K562 (cell line): Measurements from ENCODE around the gene SYT6. TPM values are rescaled to one million over a fixed set of nuclear protein-coding genes. Genes with fewer than 3 reads are reported as not detected.

ENCODE experiments used
- ATAC-seq: fragments of 200-7000 bp; cut with Tn5 transposase; 3 replicates; pipeline ENCODE4 v1.9.1; 2020; ENCODE audit warnings: moderate library complexity
- BruUV-seq: library from RNA; stranded (reverse); fragments of 400-500 nt; replicated peaks from 2 replicates; lab custom pipeline; 2021; lab: Mats Ljungman, UMichigan
- CTCF ChIA-PET: fragments of 300-600 bp; formaldehyde crosslinking; extraction: SDS; loops from one replicate; lab custom pipeline; 2021; ENCODE audit warnings: low intra/inter-chr PET ratio; lab: Yijun Ruan, JAX
- POLR2A ChIA-PET: fragments of 300-600, 350-650 bp; sonication (Branson Sonifier 250); formaldehyde crosslinking; extraction: SDS; loops from one replicate; lab custom pipeline; 2021; ENCODE audit warnings: antibody characterized with exemption, inconsistent platforms; lab: Yijun Ruan, JAX
- DNase-seq, 4 experiments: peaks; one replicate each; pipeline versions ENCODE4 v3.0.0 to v3.0.0-alpha.2; 2011 to 2018; ENCODE audit warnings: low spot score in 3 of 4, mixed read lengths in 3 of 4; ENCODE audit errors: extremely low read depth in 1 of 4
- FAIRE-seq: peaks from 2 replicates; lab custom pipeline; 2011; peaks lifted over from hg19 to GRCh38; lab: Jason Lieb, UNC
- H2AFZ ChIP-seq: 2 replicates; pipeline ENCODE4 v1.6.0; 2011; ENCODE audit warnings: low read depth, low read length, control low read depth, inconsistent platforms
- H3K27ac ChIP-seq: fragments of 200-600 bp; 3 replicates; pipeline ENCODE4 v1.8.0; 2011; ENCODE audit warnings: low read depth, mild to moderate bottlenecking, control low read depth, inconsistent platforms, low read length, moderate library complexity, mixed read lengths; ENCODE audit errors: extremely low read depth
- H3K27me3 ChIP-seq, 2 experiments: fragments of 300-600 bp in 1 of 2; 2 replicates in 1 of 2; 3 replicates in 1 of 2; pipeline versions ENCODE4 v1.6.0 to v1.8.0; 2011; ENCODE audit warnings: inconsistent platforms in 2 of 2, low read length in 2 of 2, mild to moderate bottlenecking in 1 of 2, mixed read lengths in 1 of 2, moderate library complexity in 1 of 2; ENCODE audit not compliant: control insufficient read depth in 2 of 2, insufficient read depth in 2 of 2
- H3K36me3 ChIP-seq: fragments of 300-600 bp; 3 replicates; pipeline ENCODE4 v1.8.0; 2011; ENCODE audit warnings: mild to moderate bottlenecking, low read length, inconsistent platforms; ENCODE audit not compliant: control insufficient read depth, insufficient read depth
- H3K4me1 ChIP-seq, 2 experiments: fragments of 200-600 bp in 1 of 2; replicated peaks in 1 of 2; 2 replicates in 1 of 2; 3 replicates in 1 of 2; pipeline versions ENCODE4 v1.5.1 to v1.8.0; 2011; ENCODE audit warnings: inconsistent platforms in 2 of 2, low read length in 2 of 2, mild to moderate bottlenecking in 1 of 2, mixed read lengths in 1 of 2, moderate library complexity in 1 of 2; ENCODE audit not compliant: control insufficient read depth in 2 of 2, insufficient read depth in 2 of 2
- H3K4me2 ChIP-seq: 2 replicates; pipeline ENCODE4 v1.6.1; 2011; ENCODE audit warnings: low read length, control low read depth, inconsistent platforms, mixed read lengths; ENCODE audit not compliant: insufficient read depth
- H3K4me3 ChIP-seq: fragments of 200-600 bp; sonication (generic), shearing (Covaris generic); 2 replicates; pipeline ENCODE4 v1.5.1; 2016; ENCODE audit warnings: control low read depth, inconsistent platforms
- H3K79me2 ChIP-seq: fragments of 200-600 bp; 3 replicates; pipeline ENCODE4 v1.8.0; 2011; ENCODE audit warnings: low read length, inconsistent platforms; ENCODE audit not compliant: control insufficient read depth, insufficient read depth
- H3K9ac ChIP-seq, 2 experiments: 2 replicates each; pipeline versions ENCODE4 v1.6.0 to v1.6.1; 2011; ENCODE audit warnings: low read depth in 2 of 2, low read length in 2 of 2, control low read depth in 1 of 2, inconsistent platforms in 1 of 2, mild to moderate bottlenecking in 1 of 2, mixed read lengths in 1 of 2; ENCODE audit not compliant: insufficient read depth in 1 of 2
- H3K9me1 ChIP-seq: one replicate; pipeline ENCODE4 v1.6.0; 2011; ENCODE audit warnings: inconsistent platforms, mild to moderate bottlenecking, low read length, moderate library complexity; ENCODE audit not compliant: control insufficient read depth, insufficient read depth
- H3K9me3 ChIP-seq: replicated peaks from 2 replicates; pipeline ENCODE4 v1.5.1; 2011; ENCODE audit warnings: low read depth, low read length, inconsistent platforms; ENCODE audit not compliant: control insufficient read depth, insufficient read depth
- H4K20me1 ChIP-seq: replicated peaks from 2 replicates; pipeline ENCODE4 v1.6.1; 2011; ENCODE audit warnings: low read length, inconsistent platforms, mixed read lengths; ENCODE audit not compliant: control insufficient read depth, insufficient read depth
- ATF1 ChIP-seq, 2 experiments: fragments of 450-650 bp in 1 of 2; IDR thresholded peaks; 2 replicates each; pipeline ENCODE4 v1.6.1; 2016; ENCODE audit warnings: missing compliant biosample characterization in 1 of 2, missing genetic modification characterization in 1 of 2
- CHD1 ChIP-seq: fragments of 200-600 bp; sonication (generic); IDR thresholded peaks from one replicate; pipeline ENCODE4 v1.6.1; 2012; ENCODE audit warnings: mild to moderate bottlenecking, moderate library complexity, low read length, inconsistent platforms
- FOXJ2 ChIP-seq: fragments of 200-800 bp; sonication (Bioruptor generic); IDR thresholded peaks from 2 replicates; pipeline ENCODE4 v1.6.1; 2016; ENCODE audit warnings: missing genetic modification characterization, missing compliant biosample characterization
- MTA2 ChIP-seq: fragments of 450-650 bp; IDR thresholded peaks from 2 replicates; pipeline ENCODE4 v1.6.1; 2016; ENCODE audit warnings: low read depth
- PTRF ChIP-seq: fragments of 450-650 bp; IDR thresholded peaks from 2 replicates; pipeline ENCODE4 v1.6.1; 2016; ENCODE audit warnings: mild to moderate bottlenecking, missing genetic modification characterization, missing compliant biosample characterization
- SETDB1 ChIP-seq: IDR thresholded peaks from one replicate; pipeline ENCODE4 v1.6.1; 2012; ENCODE audit warnings: low read length, control low read depth, inconsistent platforms
- SMC3 ChIP-seq: conservative IDR thresholded peaks from 2 replicates; pipeline ENCODE4 v1.6.1; 2011; ENCODE audit warnings: low read depth, low read length, improper control_type of control experiment; ENCODE audit not compliant: insufficient read depth
- TSHZ1 ChIP-seq: fragments of 250-450 bp; sonication (Bioruptor Pico); IDR thresholded peaks from 2 replicates; pipeline ENCODE4 v1.4.0; 2020; ENCODE audit warnings: mild to moderate bottlenecking, moderate library complexity
- ZBTB43 ChIP-seq: sonication (generic); formaldehyde crosslinking; IDR thresholded peaks from 2 replicates; pipeline ENCODE4 v1.8.0; 2023; ENCODE audit warnings: mild to moderate bottlenecking, missing genetic modification reagents
- ZFP30 ChIP-seq: fragments of 250-450 bp; sonication (Bioruptor Pico); IDR thresholded peaks from 2 replicates; pipeline ENCODE4 v1.8.0; 2022; ENCODE audit warnings: moderate library complexity, mild to moderate bottlenecking, inconsistent platforms, borderline replicate concordance
- ZNF253 ChIP-seq: fragments of 250-450 bp; sonication (Bioruptor Pico); conservative IDR thresholded peaks from 2 replicates; pipeline ENCODE4 v1.6.1; 2021; ENCODE audit warnings: mild to moderate bottlenecking
- ZNF384 ChIP-seq: IDR thresholded peaks from 2 replicates; pipeline ENCODE4 v1.6.1; 2012; ENCODE audit warnings: low read depth, low read length, improper control_type of control experiment
- ZNF79 ChIP-seq: fragments of 250-450 bp; sonication (Bioruptor Pico); IDR thresholded peaks from 2 replicates; pipeline ENCODE4 v1.4.0; 2020; ENCODE audit warnings: low read depth, mild to moderate bottlenecking, moderate library complexity
- WGBS: fragments of 100-300 bp; shearing (Covaris generic); methylation state at CpG from one replicate; pipeline ENCODE4 v1.1.6; 2016; ENCODE audit warnings: low coverage, mixed read lengths; ENCODE audit not compliant: insufficient coverage; ENCODE audit errors: missing lambda C conversion rate; 5-methylcytosine and 5-hydroxymethylcytosine counted together
- in situ Hi-C: fragments of 300-500 bp; cut with MboI; formaldehyde crosslinking; loops from 4 replicates; pipeline ENCODE4 v1.15.0; 2018; ENCODE audit warnings: inconsistent platforms, mixed read lengths
- intact Hi-C: fragments of 100-400 bp; cut with micrococcal nuclease; formaldehyde crosslinking; loops from 2 replicates; pipeline ENCODE4 v1.14.2; 2022
- polyA plus RNA-seq, 8 experiments: library from polyadenylated mRNA; depleted of rRNA in 4 of 8; stranded (reverse) in 5 of 8; unstranded in 3 of 8; fragments of >200 nt; fragmentation: Nextera tagmentation in 2 of 8; fragmentation: Illumina TruSeq in 1 of 8; extraction: Ambion mirVana in 2 of 8; extraction: Trizol in 1 of 8; gene quantifications; 2 replicates each; pipeline versions ENCODE4 v1.2.1 to v1.2.3, GENCODE V29; 2011 to 2014; ENCODE audit warnings: inconsistent platforms in 1 of 8, missing spikeins in 1 of 8
- total RNA-seq, 7 experiments: library from RNA; depleted of rRNA in 6 of 7; stranded (reverse); fragments of >200 nt in 6 of 7; fragmentation: Illumina TruSeq in 2 of 7; extraction: Trizol in 2 of 7; gene quantifications; 2 replicates each; pipeline versions ENCODE4 v1.2.1 to v1.2.3, GENCODE V29; 2011 to 2021; ENCODE audit warnings: low replicate concordance in 1 of 7
- TF ChIP-seq, protein P1 (sequence below): fragments of 150-350 bp; conservative IDR thresholded peaks from 2 replicates; pipeline ENCODE4 v1.6.1; 2014; ENCODE audit warnings: low read length
- TF ChIP-seq, protein P2 (sequence below): IDR thresholded peaks from 2 replicates; pipeline ENCODE4 v1.6.1; 2012; ENCODE audit warnings: low read depth, low read length, improper control_type of control experiment, borderline replicate concordance

Gene SYT6
- total and polyA plus RNA-seq, 9 of the 15 experiments (the other 6 are each of a cell fraction or from before 2014, with no cell fraction given), result 0.06 TPM; not detected in 8

GRCh38 chr1:114094363-114094634, 59.4 kb downstream of the SYT6 start:
- Histone ChIP-seq H2AFZ (no peak overlapping the region), H3K4me2 (no peak overlapping the region), H3K79me2 (no peaks in the 10 kb centered on the region), H3K9me3 (no peaks in the 10 kb centered on the region), H3K27ac (no peak overlapping the region), H3K36me3 (no peaks in the 10 kb centered on the region), H3K4me3 (no peak overlapping the region), H4K20me1 (no peaks in the 10 kb centered on the region), H3K27me3 (peaks cover 42 to 53% of the 10 kb centered on the region in 2 experiments), H3K4me1 (peaks cover 0 to 3% of the 10 kb centered on the region in 2 experiments; a peak in 1 of 5 replicates), H3K9ac (no peak overlapping the region), H3K9me1 (no peaks in the 10 kb centered on the region)
- 1% methylated on average over 4 of the region's 4 CpGs for WGBS
- ChIA-PET POLR2A (interaction anchor here (0.8 kb wide), 2 partner anchors 10 to 13 kb away, joined by 3 read pairs; no protein-coding TSS in a partner anchor), CTCF (no interaction called here)
- FAIRE-seq (no peak), ATAC-seq (no peak), DNase-seq (no peak)
- in situ Hi-C loops, result no loop called here
- BruUV-seq, result no TSS peak
- intact Hi-C loops, result no loop called here
- TF ChIP-seq ZNF384, result no peak
- no peak for TF ChIP-seq MTA2
- no peak for TF ChIP-seq ATF1 (CRISPR knock-in tag; IDR thresholded peaks at IDR 0.05)
- no peak for TF ChIP-seq ATF1 (tag; IDR thresholded peaks at IDR 0.05)
- no peak for TF ChIP-seq ZNF253 (CRISPR knock-in tag)
- no peak for TF ChIP-seq TSHZ1
- TF ChIP-seq SETDB1, result no peak
- TF ChIP-seq SMC3, result no peak
- no peak for TF ChIP-seq PTRF
- no peak for TF ChIP-seq FOXJ2 (tag)
- TF ChIP-seq, protein P1, sequence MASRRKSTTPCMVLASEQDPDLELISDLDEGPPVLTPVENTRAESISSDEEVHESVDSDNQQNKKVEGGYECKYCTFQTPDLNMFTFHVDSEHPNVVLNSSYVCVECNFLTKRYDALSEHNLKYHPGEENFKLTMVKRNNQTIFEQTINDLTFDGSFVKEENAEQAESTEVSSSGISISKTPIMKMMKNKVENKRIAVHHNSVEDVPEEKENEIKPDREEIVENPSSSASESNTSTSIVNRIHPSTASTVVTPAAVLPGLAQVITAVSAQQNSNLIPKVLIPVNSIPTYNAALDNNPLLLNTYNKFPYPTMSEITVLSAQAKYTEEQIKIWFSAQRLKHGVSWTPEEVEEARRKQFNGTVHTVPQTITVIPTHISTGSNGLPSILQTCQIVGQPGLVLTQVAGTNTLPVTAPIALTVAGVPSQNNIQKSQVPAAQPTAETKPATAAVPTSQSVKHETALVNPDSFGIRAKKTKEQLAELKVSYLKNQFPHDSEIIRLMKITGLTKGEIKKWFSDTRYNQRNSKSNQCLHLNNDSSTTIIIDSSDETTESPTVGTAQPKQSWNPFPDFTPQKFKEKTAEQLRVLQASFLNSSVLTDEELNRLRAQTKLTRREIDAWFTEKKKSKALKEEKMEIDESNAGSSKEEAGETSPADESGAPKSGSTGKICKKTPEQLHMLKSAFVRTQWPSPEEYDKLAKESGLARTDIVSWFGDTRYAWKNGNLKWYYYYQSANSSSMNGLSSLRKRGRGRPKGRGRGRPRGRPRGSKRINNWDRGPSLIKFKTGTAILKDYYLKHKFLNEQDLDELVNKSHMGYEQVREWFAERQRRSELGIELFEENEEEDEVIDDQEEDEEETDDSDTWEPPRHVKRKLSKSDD, result no peak
- TF ChIP-seq, protein P2, sequence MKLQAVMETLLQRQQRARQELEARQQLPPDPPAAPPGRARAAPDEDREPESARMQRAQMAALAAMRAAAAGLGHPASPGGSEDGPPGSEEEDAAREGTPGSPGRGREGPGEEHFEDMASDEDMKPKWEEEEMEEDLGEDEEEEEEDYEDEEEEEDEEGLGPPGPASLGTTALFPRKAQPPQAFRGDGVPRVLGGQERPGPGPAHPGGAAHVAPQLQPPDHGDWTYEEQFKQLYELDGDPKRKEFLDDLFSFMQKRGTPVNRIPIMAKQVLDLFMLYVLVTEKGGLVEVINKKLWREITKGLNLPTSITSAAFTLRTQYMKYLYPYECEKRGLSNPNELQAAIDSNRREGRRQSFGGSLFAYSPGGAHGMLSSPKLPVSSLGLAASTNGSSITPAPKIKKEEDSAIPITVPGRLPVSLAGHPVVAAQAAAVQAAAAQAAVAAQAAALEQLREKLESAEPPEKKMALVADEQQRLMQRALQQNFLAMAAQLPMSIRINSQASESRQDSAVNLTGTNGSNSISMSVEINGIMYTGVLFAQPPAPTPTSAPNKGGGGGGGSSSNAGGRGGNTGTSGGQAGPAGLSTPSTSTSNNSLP, result no peak
- no peak for TF ChIP-seq ZFP30 (CRISPR knock-in tag)
- no peak for TF ChIP-seq ZBTB43
- TF ChIP-seq ZNF79 (CRISPR knock-in tag), result no peak
- TF ChIP-seq CHD1, result no peak
